Retina (tissue), 1 donor: ENCODE results near the gene CALCOCO2.

Experiments used
- DNase-seq: peaks from one replicate; pipeline ENCODE4 v3.0.0-alpha.2; 2016

Gene CALCOCO2

DNA sequence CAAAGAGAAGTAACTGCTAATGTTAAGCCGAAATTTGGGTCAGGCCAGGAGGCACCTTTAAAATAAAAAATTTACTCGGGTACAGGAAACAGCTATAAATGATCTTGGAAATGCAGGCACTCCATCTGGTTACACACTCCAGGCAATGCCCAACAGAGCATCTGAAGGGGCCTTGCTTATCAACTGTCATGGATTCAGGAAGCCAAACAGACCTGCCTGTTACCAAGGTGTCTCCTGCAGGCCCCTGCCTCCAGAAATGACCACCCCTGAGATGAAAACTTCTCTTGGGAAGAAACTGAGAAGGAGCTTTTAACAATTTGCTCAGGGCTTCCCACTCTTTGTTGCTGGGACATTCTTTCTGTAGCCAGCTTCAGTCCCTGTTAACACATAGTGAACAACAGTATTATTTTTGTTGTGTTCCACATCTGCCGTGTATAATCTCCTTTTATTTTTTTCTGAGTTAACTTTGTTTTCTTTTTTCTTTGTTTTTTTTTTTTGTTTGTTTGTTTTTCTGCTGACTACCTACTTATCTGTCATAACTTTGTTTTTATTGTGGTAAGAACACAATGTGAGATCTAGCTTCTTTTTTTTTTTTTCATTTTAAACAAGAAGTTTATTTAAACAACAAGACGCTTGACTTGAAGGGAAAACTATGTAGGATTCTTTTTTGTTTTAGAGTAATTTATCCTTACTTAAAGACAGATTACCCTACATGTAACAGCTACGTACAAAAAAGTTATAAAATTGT is 43.0 kb downstream of the CALCOCO2 start:
- no peak for DNase-seq

DNA sequence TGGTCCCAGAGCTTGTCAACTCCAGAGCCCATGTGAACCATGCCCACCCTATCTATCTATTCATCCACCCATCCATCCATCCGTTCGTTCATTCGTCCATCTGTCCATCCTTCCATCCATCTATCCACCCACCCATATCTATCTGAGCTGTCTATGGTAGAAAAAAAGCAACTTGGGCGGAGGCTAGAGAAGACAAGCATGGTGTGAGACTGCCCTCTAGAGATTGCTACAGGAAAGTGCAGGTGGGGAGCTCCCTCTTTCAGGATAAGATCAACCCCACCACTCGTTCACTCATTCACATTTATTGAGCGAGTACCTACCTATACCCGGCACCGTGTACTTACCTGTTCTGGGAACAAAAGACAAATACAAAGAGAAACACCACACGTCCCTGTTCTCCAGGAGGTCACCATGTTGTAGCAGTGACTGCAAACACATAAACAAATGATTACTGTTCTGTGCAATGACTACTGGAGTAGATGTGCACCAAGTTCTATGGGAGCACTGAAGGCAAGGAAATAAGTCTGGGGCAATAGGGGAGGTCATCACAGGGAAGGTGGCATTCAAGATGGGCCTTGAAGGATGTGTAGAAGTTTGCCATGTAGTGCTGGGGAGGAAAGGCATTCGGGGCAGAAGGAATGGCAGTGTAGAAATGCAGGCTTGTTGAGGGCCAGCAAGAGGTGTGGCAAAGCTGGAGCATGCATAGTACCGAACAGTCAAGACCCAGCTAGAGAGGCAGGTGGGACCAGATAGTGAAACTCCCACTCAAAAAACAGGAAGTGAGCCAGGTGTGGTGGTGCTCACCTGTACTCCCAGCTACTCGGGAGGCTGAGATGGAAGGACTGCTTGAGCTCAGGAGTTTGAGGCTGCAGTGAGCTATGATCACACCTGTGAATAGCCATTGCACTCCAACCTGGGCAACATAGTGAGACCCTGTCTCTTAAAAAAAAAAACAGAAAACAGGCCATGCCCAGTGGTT is 48.4 kb downstream of the CALCOCO2 start:
- DNase-seq = peak; percentile 71

- no peak for DNase-seq
These were observed 51.4 kb downstream of the CALCOCO2 start for GRCh38 chr17:48882272-48882671.

DNA sequence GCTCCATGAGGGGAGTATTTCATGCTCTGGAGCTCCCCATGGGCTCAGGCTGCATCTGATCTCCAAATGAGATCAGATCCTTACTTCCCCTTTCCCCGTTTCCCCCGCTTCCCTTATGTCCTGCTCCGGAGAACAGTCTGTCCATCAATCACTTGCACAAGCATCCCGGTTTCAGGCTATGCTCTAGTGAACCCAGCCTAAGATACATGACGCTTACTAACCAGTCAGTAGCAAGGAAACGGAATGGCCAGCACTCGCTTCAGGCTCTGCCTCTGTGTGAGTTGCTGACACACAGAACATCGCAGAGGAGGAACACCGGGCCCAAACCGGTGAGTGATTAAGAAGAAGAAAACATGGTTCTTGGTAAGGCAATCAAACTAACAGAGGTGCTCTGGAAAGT is 52.3 kb downstream of the CALCOCO2 start:
- no peak for DNase-seq

GRCh38 chr17:48890086-48890485 is 59.3 kb downstream of the CALCOCO2 start:
- no peak for DNase-seq

DNA sequence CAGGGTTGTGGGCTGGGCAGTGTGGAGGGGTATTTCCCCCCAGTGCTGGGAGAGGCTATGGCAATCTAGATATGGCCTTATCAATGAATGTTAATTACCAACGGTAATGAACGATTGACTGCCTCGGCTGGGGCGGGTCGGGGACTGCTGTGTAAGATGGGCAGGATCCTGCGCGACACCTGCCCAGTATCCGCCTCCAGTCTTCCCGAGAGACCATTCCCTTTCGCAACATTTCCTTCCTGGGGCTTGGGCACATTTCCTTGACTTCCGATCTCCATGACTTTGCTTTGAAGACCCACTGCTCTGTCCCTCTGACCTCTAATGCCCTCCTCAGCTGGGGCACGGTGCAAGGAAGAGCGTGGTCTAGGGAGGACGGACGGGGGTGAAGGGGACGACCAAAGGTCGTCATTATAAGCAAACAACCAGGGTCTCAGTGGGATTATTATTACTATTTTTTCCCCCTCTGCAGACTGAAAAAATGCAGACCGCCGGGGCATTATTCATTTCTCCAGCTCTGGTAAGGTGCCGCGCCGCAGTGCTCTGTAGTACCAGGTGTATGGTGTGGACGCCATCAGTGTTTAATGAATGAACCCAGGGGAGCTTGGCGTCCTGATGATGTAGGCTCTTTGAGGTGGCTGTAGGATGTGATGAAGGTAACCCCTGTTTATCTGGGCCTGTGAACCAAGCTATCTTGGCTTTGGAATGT is 62.3 kb downstream of the CALCOCO2 start:
- no peak for DNase-seq

- DNase-seq = no peak
These were observed 63.0 kb downstream of the CALCOCO2 start for GRCh38 chr17:48893646-48894508.

DNA sequence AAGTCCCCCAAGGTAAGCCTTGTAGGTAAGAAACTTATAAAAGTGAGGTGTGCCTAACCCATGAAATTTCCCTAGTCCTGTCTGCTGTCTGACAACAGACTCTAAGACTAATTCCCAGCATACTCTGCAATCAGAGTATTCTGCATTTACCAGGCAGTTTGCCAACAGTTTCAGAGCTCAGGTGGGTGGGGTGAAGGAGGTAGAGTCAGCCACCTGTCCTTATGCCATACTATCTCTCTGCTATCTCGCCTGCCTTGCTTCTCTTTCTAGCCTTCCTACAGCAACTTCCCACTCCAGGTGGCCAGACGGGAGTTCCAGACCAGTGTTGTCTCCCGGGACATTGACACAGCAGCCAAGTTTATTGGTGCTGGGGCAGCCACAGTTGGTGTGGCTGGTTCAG is 64.1 kb downstream of the CALCOCO2 start:
- no peak for DNase-seq

GRCh38 chr17:48901241-48901640 is 70.4 kb downstream of the CALCOCO2 start:
- no peak for DNase-seq

DNA sequence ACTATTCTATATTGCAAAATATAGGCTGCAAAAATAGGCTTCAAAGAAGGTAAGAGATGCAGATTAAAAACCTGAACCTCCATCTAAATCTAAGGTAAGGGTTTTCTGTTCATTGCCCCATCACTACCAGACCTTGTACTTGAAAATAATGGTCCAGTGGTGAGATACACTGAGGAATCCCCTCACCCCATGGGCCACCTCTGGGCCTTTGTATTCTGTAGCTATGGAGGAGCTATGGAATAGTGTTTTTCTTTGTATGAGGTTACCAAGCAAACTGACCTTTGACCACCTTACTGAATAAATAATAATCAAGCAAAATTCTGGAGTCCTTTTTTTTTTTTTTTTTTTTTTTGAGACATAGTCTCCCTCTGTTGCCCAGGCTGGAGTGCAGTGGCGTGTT is 72.6 kb downstream of the CALCOCO2 start:
- DNase-seq = no peak

DNA sequence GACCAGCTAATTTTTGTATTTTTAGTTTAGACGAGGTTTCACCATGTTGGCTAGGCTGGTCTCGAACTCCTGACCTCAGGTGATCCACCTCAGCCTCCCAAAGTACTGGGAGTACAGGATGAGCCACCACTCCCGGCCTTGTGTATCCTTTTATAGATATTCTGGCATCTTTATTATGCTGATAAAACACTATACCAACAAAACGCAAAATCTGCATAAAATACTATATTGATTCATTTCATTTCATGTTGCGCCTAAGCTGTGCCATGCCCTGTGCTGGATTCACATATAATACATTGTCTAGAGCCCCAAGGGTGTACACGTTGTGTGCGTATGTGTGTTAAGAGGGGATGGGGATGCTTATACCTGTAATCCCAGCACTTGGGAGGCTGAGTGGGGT is 73.6 kb downstream of the CALCOCO2 start:
- DNase-seq = no peak

- DNase-seq = no peak
These were observed 75.2 kb downstream of the CALCOCO2 start for GRCh38 chr17:48905987-48906515.

- DNase-seq = no peak
These were observed 76.8 kb downstream of the CALCOCO2 start for GRCh38 chr17:48907713-48908046.

- DNase-seq = peak; percentile 98
These were observed 77.4 kb downstream of the CALCOCO2 start, which contains the start of gene UBE2Z for GRCh38 chr17:48908047-48908843. Gene UBE2Z (plus strand): TSS chr17:48908407. CDS start chr17:48908504, 97 bp downstream.

DNA sequence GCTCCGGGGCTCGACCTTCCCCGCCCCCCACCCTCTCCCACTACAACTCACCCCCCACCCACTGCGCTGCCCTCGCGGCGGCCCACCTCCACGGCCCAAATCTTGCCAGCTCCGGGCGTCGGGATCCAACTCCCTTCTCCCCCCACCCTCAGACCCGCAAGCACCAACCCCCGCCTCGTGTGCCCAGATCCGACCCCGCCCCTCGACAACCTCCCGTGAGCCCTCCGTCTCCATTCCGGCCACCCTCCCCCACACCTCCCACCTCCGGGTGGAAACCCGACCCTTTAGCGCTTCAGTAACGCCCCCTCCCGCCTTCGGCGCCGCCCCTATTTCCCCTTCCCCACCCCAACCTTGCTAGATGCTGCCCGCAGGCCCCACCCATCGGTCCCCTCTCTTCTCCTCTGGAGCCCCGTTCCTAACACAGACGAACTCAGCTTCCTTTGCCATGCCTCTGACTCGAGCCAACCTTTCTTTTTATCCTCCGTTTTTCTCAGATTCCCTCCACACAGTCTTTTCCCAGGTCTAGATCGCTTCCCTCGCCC is 78.1 kb downstream of the CALCOCO2 start:
- peak; percentile 31 for DNase-seq

- no peak for DNase-seq
These were observed 78.9 kb downstream of the CALCOCO2 start for GRCh38 chr17:48909783-48910182.

DNA sequence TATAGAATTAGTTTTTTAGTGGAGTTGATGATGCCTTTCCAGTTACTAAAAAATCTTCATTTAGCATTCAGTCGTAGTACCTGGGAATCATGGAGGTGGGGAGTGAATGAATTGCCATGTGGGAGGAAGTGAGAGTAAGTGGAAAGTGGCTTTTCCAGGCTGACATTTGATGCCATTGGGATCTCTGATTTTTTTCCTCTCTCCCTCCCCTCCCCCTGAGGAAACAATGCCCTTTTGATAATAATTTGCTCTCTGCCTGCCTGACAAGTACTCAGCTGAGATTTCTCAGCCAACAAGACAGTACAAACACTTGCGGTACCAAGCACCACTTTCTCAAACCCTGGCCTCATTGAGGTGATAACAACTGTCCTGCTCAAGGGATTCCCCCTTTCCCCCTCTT is 79.5 kb downstream of the CALCOCO2 start:
- DNase-seq = no peak

GRCh38 chr17:48912476-48912875 is 81.6 kb downstream of the CALCOCO2 start:
- no peak for DNase-seq
